Measurements from ENCODE around the gene SNX27.

GRCh38 chr1:151613282-151613780 is 1.5 kb downstream of the SNX27 start:
- TF ChIP-seq, protein P1, sequence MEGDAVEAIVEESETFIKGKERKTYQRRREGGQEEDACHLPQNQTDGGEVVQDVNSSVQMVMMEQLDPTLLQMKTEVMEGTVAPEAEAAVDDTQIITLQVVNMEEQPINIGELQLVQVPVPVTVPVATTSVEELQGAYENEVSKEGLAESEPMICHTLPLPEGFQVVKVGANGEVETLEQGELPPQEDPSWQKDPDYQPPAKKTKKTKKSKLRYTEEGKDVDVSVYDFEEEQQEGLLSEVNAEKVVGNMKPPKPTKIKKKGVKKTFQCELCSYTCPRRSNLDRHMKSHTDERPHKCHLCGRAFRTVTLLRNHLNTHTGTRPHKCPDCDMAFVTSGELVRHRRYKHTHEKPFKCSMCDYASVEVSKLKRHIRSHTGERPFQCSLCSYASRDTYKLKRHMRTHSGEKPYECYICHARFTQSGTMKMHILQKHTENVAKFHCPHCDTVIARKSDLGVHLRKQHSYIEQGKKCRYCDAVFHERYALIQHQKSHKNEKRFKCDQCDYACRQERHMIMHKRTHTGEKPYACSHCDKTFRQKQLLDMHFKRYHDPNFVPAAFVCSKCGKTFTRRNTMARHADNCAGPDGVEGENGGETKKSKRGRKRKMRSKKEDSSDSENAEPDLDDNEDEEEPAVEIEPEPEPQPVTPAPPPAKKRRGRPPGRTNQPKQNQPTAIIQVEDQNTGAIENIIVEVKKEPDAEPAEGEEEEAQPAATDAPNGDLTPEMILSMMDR (IDR thresholded peaks at IDR 0.05), result no peak
- TF ChIP-seq POLR2A (IDR thresholded peaks at IDR 0.05), result no peak
